HG03469 (cell line): ENCODE data around the gene NUTM1.
A peak's percentile ranks its signal among the peaks of the same experiment; 100 is the strongest.
"Not testable (repeated sequence)": the region's sequence is repeated elsewhere in the genome, so short reads cannot be mapped to it uniquely, and the experiment has no call there.

Experiments
- ATAC-seq: cut with Tn5 transposase; IDR thresholded peaks from one replicate; pipeline ENCODE4 v1.9.1; 2021; ENCODE audit warnings: mild to moderate bottlenecking, moderate library complexity, moderate number of reproducible peaks; ENCODE audit not compliant: unreplicated experiment

Gene NUTM1

DNA sequence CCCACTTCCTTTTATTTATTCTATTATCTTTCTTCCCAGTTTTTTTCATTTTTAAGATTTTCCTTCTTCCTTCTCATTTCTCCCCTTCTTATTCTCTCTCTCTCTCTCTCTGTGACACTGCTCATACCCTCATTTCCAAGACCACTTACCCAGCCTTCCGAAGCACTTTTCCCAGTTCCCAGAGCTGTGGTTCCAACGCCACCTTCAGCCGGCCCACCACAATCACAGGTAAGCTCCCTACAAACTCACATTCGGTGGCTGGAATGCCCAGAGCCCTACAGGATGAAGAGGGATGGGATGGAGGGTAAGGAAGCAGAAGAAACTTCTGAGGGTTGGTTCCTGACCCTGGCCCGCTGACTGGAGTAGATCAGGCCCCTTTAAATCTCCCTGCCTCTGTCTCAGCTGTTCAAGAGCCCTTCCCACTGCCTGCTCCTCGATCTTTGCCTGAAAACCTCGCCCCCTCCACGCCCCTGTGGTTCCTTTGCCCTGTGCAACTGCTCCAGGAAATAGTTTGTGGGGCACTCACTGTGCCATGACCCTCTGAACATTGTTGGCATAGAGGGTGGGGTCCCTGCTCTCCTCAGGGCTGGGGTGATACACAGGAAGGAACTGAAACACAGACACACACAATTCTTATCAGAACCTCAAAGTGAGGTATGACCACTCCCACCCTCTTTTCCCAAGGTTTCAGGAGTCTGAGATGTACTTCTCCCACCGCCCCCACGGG lies 19.1 kb downstream of the NUTM1 start:
- no peak for ATAC-seq

DNA sequence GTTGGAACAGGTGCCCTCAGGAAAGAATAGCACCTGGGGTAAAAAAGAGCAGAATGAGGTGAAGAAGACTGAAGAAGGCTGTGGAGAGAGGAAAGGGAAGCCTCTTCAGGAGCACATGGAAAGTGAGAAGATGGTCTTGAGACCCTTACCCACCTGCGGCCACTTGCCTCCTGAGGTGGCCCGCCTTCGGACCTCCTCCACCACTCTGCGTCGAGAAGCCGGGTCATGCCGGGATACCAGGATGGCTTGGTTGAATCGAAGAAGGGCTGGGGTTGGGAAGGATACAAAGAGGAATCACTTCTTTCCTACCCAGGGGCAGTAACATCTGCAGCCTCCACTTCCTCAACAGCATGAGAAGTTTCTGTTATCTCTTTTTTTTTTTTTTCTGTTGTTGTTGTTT lies 20.9 kb downstream of the NUTM1 start:
- no peak for ATAC-seq

GRCh38 chr15:34365091-34365825 lies 22.1 kb downstream of the NUTM1 start:
- ATAC-seq: no peak

GRCh38 chr15:34365836-34366235 lies 22.7 kb downstream of the NUTM1 start:
- ATAC-seq: no peak

DNA sequence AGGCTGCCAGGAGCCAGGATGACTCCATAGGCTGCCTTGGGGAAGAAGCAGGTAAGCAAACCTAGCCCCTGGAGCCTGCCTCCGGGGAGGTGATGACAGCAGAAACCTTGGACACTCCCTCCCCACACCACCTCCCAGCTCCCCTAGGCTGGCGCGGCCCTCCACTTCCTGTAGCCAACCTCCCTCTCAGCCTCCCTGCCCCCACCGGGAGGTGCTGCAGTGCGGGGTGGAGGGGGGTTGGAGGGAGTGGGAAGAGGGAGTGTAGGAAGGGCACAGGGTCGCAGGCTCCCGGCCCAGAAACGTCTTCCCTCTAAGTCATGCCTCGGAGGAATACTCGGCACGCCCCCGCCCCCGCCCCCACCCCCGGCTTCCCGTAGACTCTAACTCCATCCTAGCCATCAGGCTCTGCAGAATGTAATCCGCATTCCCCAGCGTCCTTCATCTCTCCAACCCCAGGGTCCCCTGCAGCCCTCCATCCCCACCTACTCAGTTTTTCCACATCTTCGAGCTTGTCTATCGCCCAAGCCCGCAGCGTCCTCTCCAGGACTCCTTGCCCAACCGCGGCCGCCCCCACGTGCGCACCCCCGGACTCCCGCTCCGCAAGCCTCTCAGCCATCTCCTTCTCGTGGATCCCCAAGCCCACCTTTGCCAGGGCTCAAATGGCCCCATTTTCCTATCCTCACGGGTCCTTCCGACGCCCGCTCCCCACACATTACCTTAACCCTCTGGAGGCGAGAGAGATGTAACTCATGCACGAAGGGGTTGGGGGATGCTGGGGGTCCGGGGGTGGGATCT lies 23.4 kb downstream of the NUTM1 start:
- no peak for ATAC-seq

GRCh38 chr15:34367101-34368081 lies 24.3 kb downstream of the NUTM1 start, which contains the start of gene LPCAT4:
LPCAT4 (minus strand) TSS chr15:34367196; CDS start chr15:34367100, 96 bp downstream.
- ATAC-seq: peak; percentile 63

- no peak for ATAC-seq
These were observed 27.0 kb downstream of the NUTM1 start for GRCh38 chr15:34370129-34370528.

DNA sequence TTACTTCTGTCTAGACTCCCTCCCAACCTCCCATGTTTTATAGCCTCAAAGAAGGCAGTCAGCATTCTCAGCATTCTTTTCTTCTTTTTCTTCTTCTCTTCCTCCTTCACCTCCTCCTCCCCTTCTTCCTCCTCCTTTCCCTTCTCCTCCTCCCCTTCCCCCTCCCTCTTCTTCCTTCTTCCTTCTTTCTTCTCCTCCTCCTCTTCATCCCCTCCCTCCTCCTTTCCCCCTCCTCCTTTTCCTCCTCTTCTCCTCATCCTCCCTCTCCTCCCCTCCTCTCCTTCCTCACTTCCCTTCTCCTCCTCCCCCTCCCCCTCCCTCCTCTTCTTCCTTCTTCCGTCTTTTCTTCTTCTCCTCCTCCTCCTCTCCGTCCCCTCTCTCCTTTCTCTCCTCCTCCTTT lies 27.5 kb downstream of the NUTM1 start:
- ATAC-seq: no peak

DNA sequence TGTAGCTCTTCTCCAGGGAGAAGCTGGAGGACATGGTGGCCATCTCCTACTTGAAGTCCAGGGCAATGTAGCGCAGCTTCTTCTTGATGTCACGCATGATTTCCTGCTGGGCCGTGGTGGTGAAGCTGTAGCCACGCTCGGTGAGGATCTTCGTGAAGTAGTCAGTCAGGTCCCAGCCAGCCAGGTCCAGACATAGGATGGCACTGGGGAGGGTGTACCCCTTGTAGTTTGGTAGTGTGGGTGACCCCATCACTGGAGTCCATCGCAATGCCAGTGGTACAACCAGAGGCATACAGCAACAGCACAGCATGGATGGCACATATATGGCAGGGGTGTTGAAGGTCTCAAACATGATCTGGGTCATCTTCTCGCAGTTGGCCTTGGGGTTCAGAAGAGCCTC lies 30.8 kb downstream of the NUTM1 start:
- no peak for ATAC-seq

DNA sequence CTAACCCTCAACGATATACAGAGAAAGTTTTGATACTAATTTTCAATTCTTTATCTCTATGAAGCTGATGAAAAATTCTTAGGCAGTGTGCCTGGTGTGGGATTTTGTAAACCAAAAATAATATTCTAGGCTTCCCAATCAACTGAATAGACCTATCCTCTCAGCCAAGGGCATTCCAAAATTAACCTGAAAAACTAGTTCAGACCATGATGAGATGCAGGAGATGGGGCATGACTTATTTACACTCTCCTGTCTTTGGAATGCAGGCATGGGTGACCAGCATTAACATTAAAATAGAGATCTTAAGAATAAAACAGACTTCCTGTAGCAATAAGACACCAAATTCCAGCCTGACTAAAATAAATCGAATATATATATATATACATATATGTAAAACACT lies 31.7 kb downstream of the NUTM1 start:
- ATAC-seq: no peak

GRCh38 chr15:34375541-34375940 lies 32.4 kb downstream of the NUTM1 start:
- ATAC-seq: not testable (repeated sequence)

GRCh38 chr15:34376856-34377255 lies 33.7 kb downstream of the NUTM1 start:
- no peak for ATAC-seq

DNA sequence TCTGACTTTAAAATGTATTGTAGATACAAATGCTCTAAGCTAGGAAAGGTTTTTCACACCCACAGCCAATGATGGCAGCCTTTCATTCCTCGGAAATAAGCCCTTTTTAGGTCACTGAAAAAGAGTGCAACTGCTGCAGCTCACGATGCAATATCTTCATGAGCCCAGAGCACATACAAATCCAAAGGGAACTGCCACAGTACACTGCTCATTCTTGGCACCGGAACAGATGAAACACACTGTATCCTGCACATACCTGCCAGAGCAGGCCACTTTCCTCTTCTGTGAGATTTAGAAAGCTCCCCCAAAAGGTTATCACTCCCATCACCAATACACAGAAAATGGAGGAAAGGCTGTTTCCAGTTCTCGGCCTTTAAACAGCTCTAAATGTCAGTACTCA lies 37.4 kb downstream of the NUTM1 start:
- ATAC-seq: not testable (repeated sequence)

DNA sequence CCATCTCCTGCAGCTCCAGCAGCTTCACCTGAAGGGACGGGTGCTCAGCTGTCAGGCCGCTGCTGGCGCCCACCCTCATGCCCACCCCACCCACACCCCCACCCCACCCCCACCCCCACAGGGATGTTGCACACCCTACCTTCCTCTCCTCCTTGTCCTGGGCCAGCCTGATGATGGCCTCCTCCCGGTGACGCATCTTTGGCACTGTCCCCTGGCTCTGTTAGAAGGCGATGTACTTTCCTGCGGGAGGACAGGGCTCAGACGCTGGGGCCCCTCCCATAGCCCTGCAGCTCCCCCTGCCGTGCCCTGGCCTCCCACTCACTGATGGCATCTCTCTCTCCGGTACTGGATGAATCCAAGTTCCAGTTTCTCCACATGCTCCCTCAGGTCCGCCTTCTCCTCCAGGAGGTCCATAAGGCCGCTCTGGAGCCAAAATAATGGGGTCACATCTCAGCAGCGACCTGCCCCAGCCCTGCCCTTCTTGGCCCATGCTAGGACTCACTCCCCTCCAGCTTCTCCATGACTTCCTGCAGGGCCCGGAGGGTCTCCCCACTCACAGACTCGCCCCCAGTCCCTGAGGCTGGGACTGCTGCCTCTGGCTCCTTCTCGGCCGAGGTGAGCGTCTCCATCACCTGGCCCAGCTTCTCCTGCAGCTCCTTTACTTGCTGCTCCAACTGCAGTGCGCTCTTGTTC lies 38.9 kb downstream of the NUTM1 start:
- not testable (repeated sequence) for ATAC-seq

DNA sequence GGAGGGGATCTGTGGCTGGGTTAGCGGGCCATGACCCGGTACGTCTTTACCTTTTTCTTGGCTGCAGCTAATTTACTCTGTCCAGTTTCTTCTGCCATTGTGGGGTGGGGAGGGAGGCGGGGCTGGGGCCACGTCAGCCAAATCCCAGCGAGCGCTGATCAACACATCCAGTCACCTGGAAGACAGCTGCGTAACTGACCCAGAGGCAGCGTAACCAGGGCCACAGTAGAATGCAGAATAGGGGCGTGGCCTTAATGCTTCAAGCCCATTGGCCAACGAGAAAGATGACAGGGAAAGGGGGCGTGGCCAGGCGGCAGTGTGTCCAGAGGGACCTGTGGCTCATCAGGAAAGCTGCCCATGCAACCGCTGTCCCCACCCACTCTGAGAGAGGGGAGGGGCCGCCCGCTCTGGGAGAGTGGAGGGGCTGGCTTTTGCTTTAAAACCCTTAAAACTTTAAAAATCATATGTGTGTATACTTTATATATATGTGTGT lies 46.5 kb downstream of the NUTM1 start:
- not testable (repeated sequence) for ATAC-seq

DNA sequence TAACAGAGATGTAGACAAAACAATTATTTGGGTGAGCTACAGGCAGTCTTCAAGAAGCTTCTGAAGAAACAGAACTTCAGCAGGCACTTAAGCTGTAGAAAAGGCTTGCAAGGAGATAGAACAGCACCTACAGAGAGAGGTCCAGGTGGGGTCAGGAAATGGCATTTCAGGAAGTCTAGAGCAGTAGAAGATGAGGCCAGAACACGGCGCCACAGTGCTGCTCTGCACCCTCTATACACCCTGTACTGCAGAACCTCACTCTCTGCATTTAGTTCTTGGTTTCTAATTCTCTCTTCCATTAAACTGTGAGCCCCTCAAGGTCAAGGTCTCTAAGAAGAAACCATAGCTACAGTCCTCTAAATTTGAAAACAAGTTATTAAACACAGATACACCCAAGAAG lies 49.9 kb downstream of the NUTM1 start:
- ATAC-seq: not testable (repeated sequence)

DNA sequence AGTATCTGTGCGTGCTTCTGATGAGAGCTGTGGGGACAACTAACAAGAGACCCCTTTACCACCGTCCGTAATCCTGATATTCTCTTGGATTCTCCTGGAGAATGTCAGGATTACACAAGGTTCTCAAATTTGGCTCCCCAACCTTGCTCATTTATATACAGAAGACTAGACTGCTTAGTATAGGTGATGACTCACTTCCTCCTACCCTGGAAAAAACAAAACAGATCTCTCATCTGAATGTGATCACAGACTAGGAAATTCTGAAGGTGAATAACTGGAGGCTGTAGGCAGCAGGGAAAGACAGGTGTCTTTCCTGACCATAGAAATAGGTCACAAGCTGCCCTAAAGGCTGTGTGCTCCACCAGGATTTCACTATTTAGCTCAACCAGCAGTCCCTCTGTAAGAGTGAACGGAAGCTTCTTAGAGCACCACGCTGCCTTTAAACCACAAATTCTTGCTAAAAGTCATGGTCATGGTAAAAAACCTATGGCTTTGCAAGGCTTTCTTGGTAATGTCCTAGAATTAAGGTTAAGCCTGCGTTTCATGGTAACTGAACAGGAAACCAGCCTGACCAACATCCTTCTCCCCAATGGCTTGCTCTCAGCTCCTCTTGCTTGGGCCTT lies 54.6 kb downstream of the NUTM1 start:
- ATAC-seq: not testable (repeated sequence)

DNA sequence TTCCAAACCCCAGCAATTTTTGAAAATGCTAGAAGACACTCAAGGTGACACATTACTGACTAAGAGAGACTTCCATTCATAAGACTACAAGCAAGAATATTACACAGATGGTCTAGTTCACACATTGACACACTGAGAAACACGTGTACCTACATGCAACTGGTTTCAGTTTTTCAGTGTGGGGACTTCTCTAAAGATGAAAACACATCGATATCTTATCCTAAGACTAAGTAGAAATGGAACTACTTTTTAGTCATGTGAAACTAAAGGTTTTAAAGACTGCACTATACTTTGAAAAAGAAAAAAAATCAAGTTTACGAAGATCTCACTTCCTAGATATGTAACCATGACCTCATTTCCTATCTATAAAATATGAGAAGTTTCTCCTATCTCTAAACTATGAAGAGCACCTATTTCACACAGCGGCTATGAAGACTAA lies 60.1 kb downstream of the NUTM1 start:
- peak; percentile 46 for ATAC-seq

DNA sequence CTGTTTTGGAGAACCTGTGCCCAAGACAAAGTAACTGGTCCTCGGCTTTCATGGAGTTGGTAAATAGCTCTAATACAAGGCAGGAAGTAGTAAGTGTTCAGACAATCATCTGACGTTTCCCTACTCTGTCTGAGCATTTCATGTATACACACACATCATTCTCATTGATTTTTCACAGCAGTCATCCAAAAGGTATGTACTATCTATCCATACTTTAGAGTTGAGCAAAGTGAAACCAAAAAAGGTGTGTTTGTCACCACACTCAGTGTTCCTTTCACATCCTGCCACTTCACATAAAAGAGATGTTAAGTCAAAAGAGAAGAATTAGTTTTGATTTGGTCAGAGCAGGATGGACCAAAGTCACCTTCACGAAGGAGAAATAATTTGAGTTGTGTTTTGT lies 60.8 kb downstream of the NUTM1 start:
- not testable (repeated sequence) for ATAC-seq
